Measurements from ENCODE around the gene RASGRP2. TPM values are rescaled to one million over a fixed set of nuclear protein-coding genes. Genes with fewer than 3 reads are reported as not detected.

Gene RASGRP2
- total and polyA plus RNA-seq, 10 donors = 148 to 283 (median 213) TPM

GRCh38 chr11:64750361-64751054 lies 6.6 kb upstream of the RASGRP2 start:
- WGBS, 5 donors = 89 to 92% (median 91%) methylated on average over 13 of the region's 13 CpGs
- H3K4me3 ChIP-seq = no peak overlapping the region
- intact Hi-C loops (cut with DNase I; ENCODE audit: low total_unique reads) = no loop called here
- peak in 1 of 11 experiments; percentile 12 for TF ChIP-seq CTCF (IDR thresholded peaks at IDR 0.05 in 8 of 11, conservative IDR thresholded peaks at IDR 0.05 in 3 of 11)
- TF ChIP-seq POLR2A (IDR thresholded peaks at IDR 0.05) = no peak
- TF ChIP-seq POLR2AphosphoS5 (IDR thresholded peaks at IDR 0.05) = no peak
- H3K36me3 ChIP-seq = peaks cover 0 to 47% (median 0%) of the 10 kb centered on the region in 6 donors
- no peaks in the 10 kb centered on the region for H3K9me3 ChIP-seq
- H3K27me3 ChIP-seq (replicated peaks in 1 of 7) = no peaks in the 10 kb centered on the region
- DNase-seq = peak; percentile 73
- H3K27ac ChIP-seq = peak overlapping the region in 1 of 8 donors; percentile 18
- peaks cover 6 to 72% (median 20%) of the 10 kb centered on the region in 6 donors for H3K4me1 ChIP-seq

GRCh38 chr11:64747961-64748665 lies 4.2 kb upstream of the RASGRP2 start:
- Histone ChIP-seq H3K27ac (peak overlapping the region in 7 of 8 donors; percentile 38 to 100 (median 97)), H3K4me1 (peaks cover 15 to 91% (median 39%) of the 10 kb centered on the region in 6 donors), H3K4me3 (no peak overlapping the region), H3K27me3 (replicated peaks in 1 of 7) (peaks cover 0 to 5% (median 0%) of the 10 kb centered on the region in 7 donors), H3K9me3 (no peaks in the 10 kb centered on the region), H3K36me3 (peaks cover 0 to 32% (median 0%) of the 10 kb centered on the region in 6 donors)
- DNase-seq = peak; percentile 69
- 84 to 89% (median 87%) methylated on average over 15 of the region's 15 CpGs for WGBS, 5 donors
- TF ChIP-seq POLR2AphosphoS5 (IDR thresholded peaks at IDR 0.05) (no peak), CTCF (IDR thresholded peaks at IDR 0.05 in 8 of 11, conservative IDR thresholded peaks at IDR 0.05 in 3 of 11) (no peak), POLR2A (IDR thresholded peaks at IDR 0.05) (no peak)
- intact Hi-C loops (cut with DNase I; ENCODE audit: low total_unique reads) = no loop called here

GRCh38 chr11:64746486-64746885 lies 2.5 kb upstream of the RASGRP2 start:
- TF ChIP-seq POLR2A (IDR thresholded peaks at IDR 0.05) (no peak), POLR2AphosphoS5 (IDR thresholded peaks at IDR 0.05) (no peak), CTCF (IDR thresholded peaks at IDR 0.05 in 8 of 11, conservative IDR thresholded peaks at IDR 0.05 in 3 of 11) (no peak)
- Histone ChIP-seq H3K4me3 (peak overlapping the region in 4 of 8 donors; percentile 57 to 96 (median 78)), H3K36me3 (peaks cover 0 to 19% (median 0%) of the 10 kb centered on the region in 6 donors), H3K27ac (peak overlapping the region; percentile 87 to 100 (median 96)), H3K27me3 (replicated peaks in 1 of 7) (peaks cover 0 to 7% (median 0%) of the 10 kb centered on the region in 7 donors), H3K4me1 (peaks cover 27 to 94% (median 51%) of the 10 kb centered on the region in 6 donors), H3K9me3 (no peaks in the 10 kb centered on the region)
- peak; percentile 84 for DNase-seq
- intact Hi-C loops (cut with DNase I; ENCODE audit: low total_unique reads) = no loop called here
- 58 to 78% (median 69%) methylated on average over 5 to 10 of the region's 10 CpGs for WGBS, 5 donors

Measured in spleen (tissue), 11 donors.